ENCODE results near the gene DPH5.

DNA sequence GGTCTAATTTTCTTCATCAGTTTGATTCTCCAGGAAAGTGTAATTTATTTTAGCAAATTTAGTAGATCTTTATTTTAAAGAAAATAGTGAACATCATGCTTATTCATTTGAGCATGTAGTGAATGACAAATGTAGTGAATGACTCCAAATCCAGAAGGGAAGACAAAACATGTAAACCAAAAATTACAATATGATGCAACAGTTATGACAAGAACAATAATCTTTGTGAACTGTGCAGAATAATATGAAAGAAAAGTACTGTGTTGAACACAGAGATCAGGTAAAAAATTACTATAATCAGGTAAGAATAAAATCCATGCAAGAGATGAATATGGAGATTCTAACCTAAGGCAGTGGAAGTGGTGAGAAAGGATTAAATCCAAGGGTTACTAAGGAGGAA is 30.0 kb upstream of the DPH5 start:
- TF ChIP-seq, protein P1, sequence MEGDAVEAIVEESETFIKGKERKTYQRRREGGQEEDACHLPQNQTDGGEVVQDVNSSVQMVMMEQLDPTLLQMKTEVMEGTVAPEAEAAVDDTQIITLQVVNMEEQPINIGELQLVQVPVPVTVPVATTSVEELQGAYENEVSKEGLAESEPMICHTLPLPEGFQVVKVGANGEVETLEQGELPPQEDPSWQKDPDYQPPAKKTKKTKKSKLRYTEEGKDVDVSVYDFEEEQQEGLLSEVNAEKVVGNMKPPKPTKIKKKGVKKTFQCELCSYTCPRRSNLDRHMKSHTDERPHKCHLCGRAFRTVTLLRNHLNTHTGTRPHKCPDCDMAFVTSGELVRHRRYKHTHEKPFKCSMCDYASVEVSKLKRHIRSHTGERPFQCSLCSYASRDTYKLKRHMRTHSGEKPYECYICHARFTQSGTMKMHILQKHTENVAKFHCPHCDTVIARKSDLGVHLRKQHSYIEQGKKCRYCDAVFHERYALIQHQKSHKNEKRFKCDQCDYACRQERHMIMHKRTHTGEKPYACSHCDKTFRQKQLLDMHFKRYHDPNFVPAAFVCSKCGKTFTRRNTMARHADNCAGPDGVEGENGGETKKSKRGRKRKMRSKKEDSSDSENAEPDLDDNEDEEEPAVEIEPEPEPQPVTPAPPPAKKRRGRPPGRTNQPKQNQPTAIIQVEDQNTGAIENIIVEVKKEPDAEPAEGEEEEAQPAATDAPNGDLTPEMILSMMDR (IDR thresholded peaks at IDR 0.05) = no peak
- no peak for TF ChIP-seq POLR2A (IDR thresholded peaks at IDR 0.05)
